ENCODE results near the gene ARHGAP9. TPM values are rescaled to one million over a fixed set of nuclear protein-coding genes. Genes with fewer than 3 reads are reported as not detected.

The ARHGAP9 gene
- total and polyA plus RNA-seq, 2 of the 8 experiments (the other 6 are each of a cell fraction or from before 2014, with no cell fraction given) = 3.2 to 6.0 TPM

DNA sequence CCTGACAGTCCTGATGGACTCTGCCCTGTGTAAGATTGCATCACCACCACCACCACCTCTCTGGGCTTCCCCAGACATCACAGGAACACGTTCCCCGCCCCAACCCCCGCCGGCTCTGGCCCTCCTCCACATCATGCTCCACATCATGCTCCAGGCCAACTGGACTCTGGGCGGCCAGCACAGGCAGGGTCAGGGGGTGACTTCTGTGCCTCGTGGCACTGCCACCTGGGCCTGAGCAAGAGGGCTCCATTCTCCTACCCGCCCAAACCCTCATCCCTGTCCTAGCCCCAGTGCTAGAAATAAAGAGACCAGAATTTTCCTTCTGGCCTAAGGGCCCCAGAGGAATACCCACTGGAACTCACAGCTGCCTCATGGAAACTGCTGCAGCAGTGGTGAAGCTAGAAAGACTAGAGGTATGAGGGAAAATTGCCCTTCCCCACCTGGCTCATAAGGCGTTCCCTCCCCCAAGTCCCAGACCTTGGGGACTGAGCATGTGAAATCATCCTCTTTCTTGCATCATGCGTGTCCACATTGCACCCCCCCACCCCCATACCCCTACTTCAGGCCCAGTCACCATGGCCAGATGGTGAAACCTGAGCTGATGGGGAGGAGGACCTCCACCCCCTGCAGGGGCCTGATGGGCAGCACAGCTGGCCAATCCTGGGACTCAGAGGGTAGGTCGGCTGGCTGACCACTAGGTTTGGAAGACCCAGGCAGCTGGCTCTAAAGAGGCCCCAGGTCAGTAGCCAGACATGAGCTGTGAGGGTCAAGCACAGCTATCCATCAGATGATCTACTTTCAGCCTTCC is 24.9 kb downstream of the ARHGAP9 start, which contains the start of gene INHBE:
Gene INHBE (plus strand): TSS at position 742 of the 808 bp plus-strand sequence. CDS start 230 bp downstream, outside the sequence.
- Histone ChIP-seq H4K8ac (ENCODE audit: extremely low read depth, insufficient read depth, low read length) (peak within 1 kb of the TSS; percentile 97; the same call in 1 of the 2 replicates), H4K91ac (replicated peaks; ENCODE audit: insufficient read length, low read length) (peak within 1 kb of the TSS; percentile 96), H3K9me3 (ENCODE audit: insufficient read depth in 2 of 2, low read depth in 1 of 2, low read length in 1 of 2) (no peaks in the 10 kb centered on the region), H3K14ac (ENCODE audit: insufficient read length) (no peak within 1 kb of the TSS), H3K23ac (ENCODE audit: insufficient read length) (no peak within 1 kb of the TSS), H2BK5ac (ENCODE audit: low read depth, low read length) (peak within 1 kb of the TSS; percentile 99), H2AFZ (ENCODE audit: low read length) (no peak within 1 kb of the TSS), H3K27me3 (replicated peaks in 1 of 4; ENCODE audit: control insufficient read depth in 3 of 4, extremely low read depth in 1 of 4, insufficient read depth in 3 of 4, low read length in 3 of 4) (no peaks in the 10 kb centered on the region), H2BK20ac (ENCODE audit: low read length) (peak within 1 kb of the TSS; percentile 40), H4K20me1 (replicated peaks in 1 of 2; ENCODE audit: control insufficient read depth in 1 of 2, insufficient read depth in 2 of 2, low read length in 2 of 2) (no peaks in the 10 kb centered on the region), H3K9ac (replicated peaks in 1 of 4; ENCODE audit: extremely low read depth in 1 of 4, low read depth in 3 of 4, low read length in 3 of 4) (peak within 1 kb of the TSS in 3 of 4 experiments; percentile 56 to 65 (median 62); a peak in 6 of 7 replicates), H2BK15ac (ENCODE audit: low read length) (peak within 1 kb of the TSS; percentile 76; the same call in 1 of the 2 replicates), H3K4me3 (ENCODE audit: extremely low read depth in 1 of 4, insufficient read depth in 2 of 4, low read depth in 3 of 4, low read length in 4 of 4) (peak within 1 kb of the TSS; percentile 33 to 91 (median 50)), H3K36me3 (ENCODE audit: control insufficient read depth in 2 of 4, insufficient read depth in 4 of 4, low read length in 3 of 4) (peaks cover 0 to 4% (median 0%) of the 10 kb centered on the region in 4 experiments; a peak in 1 of 8 replicates), H2BK120ac (replicated peaks; ENCODE audit: low read depth, low read length) (peak within 1 kb of the TSS; percentile 88), H3K79me2 (ENCODE audit: control insufficient read depth in 1 of 2, insufficient read depth in 2 of 2, low read length in 2 of 2) (peaks cover 0 to 13% of the 10 kb centered on the region in 2 experiments; a peak in 1 of 4 replicates), H3K4me2 (ENCODE audit: insufficient read depth in 1 of 2, low read depth in 2 of 2, low read length in 2 of 2) (peak within 1 kb of the TSS; percentile 95), H3K56ac (replicated peaks; ENCODE audit: insufficient read length, low read depth, low read length) (peak within 1 kb of the TSS; percentile 46), H3K4me1 (replicated peaks in 1 of 4; ENCODE audit: control insufficient read depth in 3 of 4, insufficient read depth in 4 of 4, low read length in 3 of 4) (peaks cover 0 to 31% (median 20%) of the 10 kb centered on the region in 4 experiments; a peak in 6 of 7 replicates), H2BK12ac (ENCODE audit: low read depth, low read length) (peak within 1 kb of the TSS; percentile 97), H3K23me2 (ENCODE audit: low read depth, low read length) (peaks cover 9% of the 10 kb centered on the region), H4K5ac (ENCODE audit: insufficient read length, low read depth, low read length) (peak within 1 kb of the TSS; percentile 79), H3K79me1 (ENCODE audit: low read depth, low read length) (no peaks in the 10 kb centered on the region), H3K4ac (replicated peaks; ENCODE audit: insufficient read length, low read depth, low read length) (peak within 1 kb of the TSS; percentile 95), H2AK5ac (ENCODE audit: low read depth, low read length) (peak within 1 kb of the TSS; percentile 93), H3K18ac (ENCODE audit: extremely low read depth, low read length) (peak within 1 kb of the TSS; percentile 100), H3K27ac (ENCODE audit: low read depth, low read length) (peak within 1 kb of the TSS; percentile 82)
- peak; percentile 84 to 95 for DNase-seq (ENCODE audit: low read depth in 1 of 2, low spot score in 2 of 2)
- ChIA-PET CTCF (ENCODE audit: partially characterized antibody) (interaction anchor here (0.5 to 18.5 kb wide), 39 partner anchors 10 to 936 kb away, joined by 3 to 478 read pairs (median 5); partner anchors contain the start of genes ARHGAP9, DDIT3, INHBC and MARS1), POLR2A (ENCODE audit: partially characterized antibody) (interaction anchor here (0.5 to 11.2 kb wide), 39 partner anchors 8 to 325 kb away, joined by 3 to 168 read pairs (median 5); partner anchors contain the start of genes INHBC, MBD6, R3HDM2 and SHMT2)
- FAIRE-seq = no peak
- 43% methylated on average over 5 of the region's 10 CpGs; no CpG with 5 or more reads in 1 of the 2 experiments for WGBS, 2 experiments (ENCODE audit: extremely low coverage in 1 of 2, insufficient coverage in 1 of 2, insufficient read length in 1 of 2, insufficient replicate concordance in 2 of 2, low coverage in 1 of 2, low lambda C conversion rate in 2 of 2, missing lambda C conversion rate in 1 of 2)
- TF ChIP-seq HDAC2 (IDR thresholded peaks at IDR 0.05; ENCODE audit: borderline replicate concordance in 1 of 2, low read depth in 2 of 2, low read length in 2 of 2) (no peak; a peak in 1 of 4 replicates), KDM5A (IDR thresholded peaks at IDR 0.05; ENCODE audit: low read length) (no peak), SUZ12 (IDR thresholded peaks at IDR 0.05; ENCODE audit: low read length) (no peak), CREB1 (IDR thresholded peaks at IDR 0.05) (peak; percentile 45; the same call in 1 of the 2 replicates), SAP30 (IDR thresholded peaks at IDR 0.05; ENCODE audit: insufficient read depth, insufficient replicate concordance, low read length) (no peak), CHD2 (IDR thresholded peaks at IDR 0.05; ENCODE audit: low read length) (peak; percentile 84), POLR2A (IDR thresholded peaks at IDR 0.05; ENCODE audit: control extremely low read depth in 1 of 2, low read depth in 2 of 2, low read length in 2 of 2) (no peak; a peak in 2 of 3 replicates), KDM1A (IDR thresholded peaks at IDR 0.05; ENCODE audit: borderline replicate concordance, low read length) (no peak)
- TF ChIP-seq, protein P1, sequence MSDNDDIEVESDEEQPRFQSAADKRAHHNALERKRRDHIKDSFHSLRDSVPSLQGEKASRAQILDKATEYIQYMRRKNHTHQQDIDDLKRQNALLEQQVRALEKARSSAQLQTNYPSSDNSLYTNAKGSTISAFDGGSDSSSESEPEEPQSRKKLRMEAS (IDR thresholded peaks at IDR 0.05) = peak; percentile 86
- TF ChIP-seq, protein P2, sequence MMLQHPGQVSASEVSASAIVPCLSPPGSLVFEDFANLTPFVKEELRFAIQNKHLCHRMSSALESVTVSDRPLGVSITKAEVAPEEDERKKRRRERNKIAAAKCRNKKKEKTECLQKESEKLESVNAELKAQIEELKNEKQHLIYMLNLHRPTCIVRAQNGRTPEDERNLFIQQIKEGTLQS (IDR thresholded peaks at IDR 0.05; ENCODE audit: insufficient read depth, low read depth, low read length) = 0 out of 2 replicates have a peak, but pooled peaks have one; percentile 34

Measured in H1 (cell line).